Esophagus squamous epithelium (tissue), 4 donors: ENCODE results near the gene FAT4.

Source experiments
- POLR2A ChIP-seq, 4 donors: fragments of 450-650 bp; IDR thresholded peaks; one replicate each; pipeline ENCODE4 v1.6.1; 2017; ENCODE audit warnings: antibody characterized with exemption in 4 of 4, mild to moderate bottlenecking in 4 of 4, moderate library complexity in 3 of 4
- TF ChIP-seq, protein P1 (sequence below), 6 experiments: fragments of 450-650 bp in 4 of 6; fragments of 200-600 bp in 2 of 6; sonication (generic) in 2 of 6; IDR thresholded peaks; one replicate each; pipeline ENCODE4 v1.5.1; 2016 to 2019; ENCODE audit warnings: antibody characterized with exemption in 6 of 6, mild to moderate bottlenecking in 4 of 6, moderate library complexity in 4 of 6

DNA sequence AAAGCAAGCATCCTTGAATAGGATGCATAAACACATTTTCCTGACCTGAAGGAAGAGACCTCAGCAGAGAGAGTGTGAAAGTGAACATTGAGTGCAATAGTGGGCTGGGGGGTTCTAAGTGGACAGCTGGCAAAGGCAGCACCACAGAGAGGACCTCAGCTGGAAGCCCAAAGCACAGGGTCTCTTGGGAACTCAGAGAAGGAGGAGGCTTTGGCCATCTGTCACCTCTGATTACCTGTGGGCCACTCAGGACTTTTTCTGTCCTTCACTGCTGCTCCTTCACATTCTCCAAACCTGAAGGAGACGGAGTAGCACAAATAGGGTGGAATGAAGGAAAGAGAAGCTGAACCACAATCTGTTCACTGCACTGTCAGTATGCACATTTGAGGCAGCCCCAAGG, 37.9 kb upstream of the FAT4 start:
- TF ChIP-seq, protein P1, sequence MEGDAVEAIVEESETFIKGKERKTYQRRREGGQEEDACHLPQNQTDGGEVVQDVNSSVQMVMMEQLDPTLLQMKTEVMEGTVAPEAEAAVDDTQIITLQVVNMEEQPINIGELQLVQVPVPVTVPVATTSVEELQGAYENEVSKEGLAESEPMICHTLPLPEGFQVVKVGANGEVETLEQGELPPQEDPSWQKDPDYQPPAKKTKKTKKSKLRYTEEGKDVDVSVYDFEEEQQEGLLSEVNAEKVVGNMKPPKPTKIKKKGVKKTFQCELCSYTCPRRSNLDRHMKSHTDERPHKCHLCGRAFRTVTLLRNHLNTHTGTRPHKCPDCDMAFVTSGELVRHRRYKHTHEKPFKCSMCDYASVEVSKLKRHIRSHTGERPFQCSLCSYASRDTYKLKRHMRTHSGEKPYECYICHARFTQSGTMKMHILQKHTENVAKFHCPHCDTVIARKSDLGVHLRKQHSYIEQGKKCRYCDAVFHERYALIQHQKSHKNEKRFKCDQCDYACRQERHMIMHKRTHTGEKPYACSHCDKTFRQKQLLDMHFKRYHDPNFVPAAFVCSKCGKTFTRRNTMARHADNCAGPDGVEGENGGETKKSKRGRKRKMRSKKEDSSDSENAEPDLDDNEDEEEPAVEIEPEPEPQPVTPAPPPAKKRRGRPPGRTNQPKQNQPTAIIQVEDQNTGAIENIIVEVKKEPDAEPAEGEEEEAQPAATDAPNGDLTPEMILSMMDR (IDR thresholded peaks at IDR 0.05): no peak
- TF ChIP-seq POLR2A (IDR thresholded peaks at IDR 0.05): no peak
